Endothelial cell of umbilical vein (primary cell): ENCODE data around the gene CFAP46.

ENCODE experiments used
- CTCF ChIP-seq, 2 donors: IDR thresholded peaks; 1 replicate in 1 of 2; 2 replicates in 1 of 2; pipeline ENCODE4 v1.5.1; 2011; ENCODE audit warnings: low read length in 2 of 2, mild to moderate bottlenecking in 2 of 2, moderate library complexity in 2 of 2, control low read depth in 1 of 2, inconsistent platforms in 1 of 2, low read depth in 1 of 2; ENCODE audit not compliant: insufficient read depth in 1 of 2; ENCODE audit errors: extremely low read depth in 1 of 2
- EZH2 ChIP-seq: IDR thresholded peaks from 2 replicates; pipeline ENCODE4 v1.6.1; 2012; ENCODE audit warnings: borderline replicate concordance, low read depth, mild to moderate bottlenecking, moderate library complexity, low read length, inconsistent platforms; ENCODE audit not compliant: severe bottlenecking
- FOS ChIP-seq: IDR thresholded peaks from 2 replicates; pipeline ENCODE4 v1.6.1; 2011; ENCODE audit warnings: mild to moderate bottlenecking, low read length, moderate library complexity, borderline replicate concordance; ENCODE audit not compliant: insufficient read depth
- GATA2 ChIP-seq: IDR thresholded peaks from 2 replicates; pipeline ENCODE4 v1.7.0; 2011; ENCODE audit warnings: low read depth, mild to moderate bottlenecking, moderate library complexity, mixed read lengths, low read length; ENCODE audit not compliant: insufficient read length, insufficient read depth
- JUN ChIP-seq: IDR thresholded peaks from 2 replicates; pipeline ENCODE4 v1.6.1; 2011; ENCODE audit warnings: borderline replicate concordance, low read depth; ENCODE audit not compliant: insufficient read length, insufficient read depth
- MYC ChIP-seq: IDR thresholded peaks from one replicate; pipeline ENCODE4 v1.6.1; 2011; ENCODE audit warnings: mild to moderate bottlenecking, low read depth, low read length
- POLR2A ChIP-seq: IDR thresholded peaks from 2 replicates; pipeline ENCODE4 v1.6.1; 2012; ENCODE audit warnings: low read depth, mild to moderate bottlenecking, control low read depth, low read length
- POLR2AphosphoS5 ChIP-seq: IDR thresholded peaks from 2 replicates; pipeline ENCODE4 v1.6.1; 2012; ENCODE audit warnings: low read depth, mild to moderate bottlenecking, control low read depth, low read length, moderate library complexity; ENCODE audit not compliant: insufficient read depth
- TF ChIP-seq, protein P1 (sequence below): IDR thresholded peaks from 2 replicates; pipeline ENCODE4 v1.6.1; 2011; ENCODE audit not compliant: insufficient read depth, insufficient read length

DNA sequence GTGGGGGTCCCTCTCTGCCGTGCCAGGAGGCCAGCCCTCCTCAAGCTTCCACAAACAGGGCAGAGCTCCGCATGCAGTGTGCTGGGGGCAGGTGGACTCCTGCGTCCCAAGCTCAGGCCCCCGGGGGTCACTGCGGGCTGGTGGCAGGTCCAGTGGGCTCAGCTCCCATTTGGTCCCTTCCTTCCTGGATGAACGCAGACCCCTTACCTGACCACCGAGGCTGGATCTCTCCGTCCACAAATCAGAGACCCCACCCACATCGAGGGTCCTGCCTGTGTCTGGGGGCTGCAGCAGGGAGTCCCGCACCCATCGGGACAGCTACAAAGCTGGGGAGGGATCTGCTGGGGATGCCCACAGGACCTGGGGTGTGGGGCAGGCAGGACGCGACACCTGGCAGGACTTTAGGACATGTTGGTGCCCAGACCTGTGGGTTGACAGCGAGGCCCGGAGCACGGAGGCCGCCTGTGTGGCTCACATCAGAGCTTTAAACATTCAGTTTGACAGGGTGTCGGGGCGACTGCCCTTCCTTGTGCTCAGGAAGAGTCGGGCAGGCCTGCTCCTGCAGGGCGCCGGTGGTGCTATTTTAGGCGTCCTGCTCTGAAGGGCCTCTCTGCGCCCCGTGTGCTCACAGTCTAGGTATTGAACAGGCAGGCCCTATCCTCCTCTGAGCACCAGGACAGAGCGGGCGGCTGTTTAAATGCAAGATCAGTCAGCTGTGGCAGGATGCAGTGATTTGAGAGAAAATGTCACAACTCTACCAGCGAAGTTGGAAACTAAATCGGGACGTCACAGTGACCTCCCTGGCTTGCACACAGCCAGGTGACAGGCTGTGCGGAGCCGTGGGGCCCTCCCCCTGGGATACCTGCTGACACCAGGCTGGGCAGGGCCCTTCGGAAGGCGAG, 15.9 kb upstream of the CFAP46 start:
- TF ChIP-seq EZH2 (no peak), FOS (no peak), CTCF (IDR thresholded peaks at IDR 0.05; ENCODE audit: extremely low read depth in 1 of 2, insufficient read depth in 1 of 2, low read depth in 1 of 2, low read length in 2 of 2) (no peak), MYC (no peak), POLR2A (no peak), POLR2AphosphoS5 (no peak), JUN (no peak), GATA2 (no peak)
- TF ChIP-seq, protein P1, sequence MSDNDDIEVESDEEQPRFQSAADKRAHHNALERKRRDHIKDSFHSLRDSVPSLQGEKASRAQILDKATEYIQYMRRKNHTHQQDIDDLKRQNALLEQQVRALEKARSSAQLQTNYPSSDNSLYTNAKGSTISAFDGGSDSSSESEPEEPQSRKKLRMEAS: no peak
